GM12872 (cell line): ENCODE results near the gene MCM6.

Source experiments
- CTCF ChIP-seq: IDR thresholded peaks from 3 replicates; pipeline ENCODE4 v1.5.1; 2011; ENCODE audit warnings: low read depth, mild to moderate bottlenecking, low read length, moderate library complexity; ENCODE audit not compliant: insufficient read depth

The MCM6 gene

GRCh38 chr2:135843671-135844070 lies 32.6 kb downstream of the MCM6 start:
- no peak for TF ChIP-seq CTCF

- no peak for TF ChIP-seq CTCF
Measured at GRCh38 chr2:135840601-135841000, 35.6 kb downstream of the MCM6 start.

- TF ChIP-seq CTCF: no peak
Measured at GRCh38 chr2:135839713-135840112, 36.5 kb downstream of the MCM6 start.

GRCh38 chr2:135838502-135838901 lies 37.7 kb downstream of the MCM6 start:
- no peak for TF ChIP-seq CTCF

DNA sequence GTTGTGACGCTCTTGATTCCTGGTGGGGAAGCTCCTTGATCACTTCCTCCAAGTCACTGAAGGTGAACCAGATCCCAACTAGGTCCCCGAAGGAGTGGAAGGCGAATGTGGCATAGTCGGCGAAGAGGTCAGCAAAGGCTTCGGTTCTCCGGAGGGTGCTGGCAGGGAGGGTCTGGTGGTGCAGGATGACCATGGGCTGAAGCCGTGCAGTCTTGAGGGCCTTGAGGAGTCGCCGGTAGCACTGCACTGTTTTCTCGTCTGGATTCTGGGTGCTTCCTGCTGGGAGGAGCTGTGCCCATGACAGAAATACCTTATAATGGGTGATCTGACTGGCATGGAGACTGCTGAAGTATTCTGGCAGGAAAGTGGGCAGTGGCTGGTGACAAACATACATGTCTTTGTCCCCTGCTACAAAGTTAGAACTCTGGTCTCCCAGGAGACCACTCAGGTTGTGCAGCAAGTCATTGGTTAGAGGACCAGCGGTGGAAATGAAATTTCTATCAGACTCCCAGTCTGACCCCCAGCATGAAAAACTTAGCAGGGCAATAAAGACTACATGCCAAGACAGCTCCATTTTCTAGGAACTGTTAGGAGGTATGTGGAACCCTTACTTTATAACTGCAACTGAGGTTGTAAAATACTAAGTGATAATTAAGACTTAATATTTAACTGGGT lies 39.5 kb downstream of the MCM6 start, which contains the start of gene LCT:
LCT (minus strand) TSS at position 589 of the 675 bp plus-strand sequence; CDS start at position 574, 15 bp downstream.
- no peak for TF ChIP-seq CTCF

DNA sequence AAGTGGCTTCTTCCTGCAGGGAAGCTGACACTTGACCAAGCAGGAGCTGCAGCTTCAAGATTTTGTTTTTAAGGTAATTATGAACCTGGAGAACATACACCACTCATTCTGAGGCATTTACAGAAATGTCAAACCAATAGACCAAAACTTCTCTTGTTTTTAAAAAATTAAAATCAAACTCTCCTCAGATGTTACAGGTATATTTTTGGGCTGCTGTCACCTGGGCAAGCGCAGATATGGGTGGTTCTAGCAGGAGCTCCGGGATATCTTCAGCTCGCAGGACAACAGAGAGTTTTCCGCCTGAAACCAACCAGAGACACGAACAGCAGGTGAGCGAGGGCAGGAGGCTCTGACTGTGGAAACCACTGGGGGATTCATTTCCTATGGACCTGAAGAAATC lies 43.4 kb downstream of the MCM6 start:
- TF ChIP-seq CTCF: no peak

DNA sequence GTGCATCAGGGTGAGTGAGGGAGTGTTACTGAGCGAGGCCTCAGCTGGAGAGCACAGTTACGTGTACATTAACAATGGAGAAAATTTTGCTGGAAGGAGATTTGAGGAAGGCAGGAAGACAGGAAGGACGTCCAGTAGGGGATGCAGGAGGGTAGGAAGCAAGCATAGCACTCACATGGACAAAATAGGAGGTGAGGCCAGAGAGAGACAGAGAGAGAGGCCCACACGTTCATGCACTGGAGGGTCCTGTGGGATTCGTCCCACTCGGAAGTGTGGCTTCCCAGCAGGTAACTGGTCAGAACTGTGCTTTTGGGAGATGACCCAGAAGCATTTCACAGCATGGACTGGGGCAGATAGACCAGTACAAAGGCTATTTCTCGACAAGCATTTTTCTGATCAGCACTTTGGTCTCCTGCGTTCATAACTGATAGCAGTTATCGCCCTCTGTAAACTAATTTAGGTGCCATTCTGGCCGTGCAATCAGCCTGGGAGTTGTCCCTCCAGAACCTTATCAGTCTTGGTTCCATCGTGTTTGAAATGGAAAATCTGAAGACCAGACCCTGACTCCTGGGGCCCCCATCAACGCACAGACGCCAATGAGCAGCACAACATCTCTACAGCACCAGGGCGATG lies 44.9 kb downstream of the MCM6 start:
- TF ChIP-seq CTCF: no peak
